Memory B cell (primary cell): ENCODE results near the gene CRLF1.
A peak's percentile ranks its signal among the peaks of the same experiment; 100 is the strongest.

Source experiments
- ATAC-seq: fragments of 150-1000 bp; cut with Tn5 transposase; 2 replicates; pipeline ENCODE4 v1.10.0; 2021; ENCODE audit warnings: low read depth, mild to moderate bottlenecking, moderate library complexity
- DNase-seq, 2 donors: peaks; one replicate each; pipeline ENCODE4 v3.0.0; 2022; ENCODE audit warnings: low spot score in 2 of 2
- H3K27ac Mint-ChIP-seq: one replicate; pipeline ENCODE4 v1.8.0; 2022; ENCODE audit warnings: mild to moderate bottlenecking, moderate library complexity, mixed read lengths
- H3K27me3 Mint-ChIP-seq: one replicate; pipeline ENCODE4 v1.8.0; 2022; ENCODE audit warnings: mixed read lengths
- H3K36me3 Mint-ChIP-seq: one replicate; pipeline ENCODE4 v1.8.0; 2022; ENCODE audit warnings: mild to moderate bottlenecking, mixed read lengths
- H3K4me1 Mint-ChIP-seq: one replicate; pipeline ENCODE4 v1.8.0; 2022; ENCODE audit warnings: mixed read lengths
- H3K4me3 Mint-ChIP-seq: one replicate; pipeline ENCODE4 v1.8.0; 2022; ENCODE audit warnings: mild to moderate bottlenecking, moderate library complexity, mixed read lengths
- H3K9me3 Mint-ChIP-seq: one replicate; pipeline ENCODE4 v1.8.0; 2022; ENCODE audit warnings: mixed read lengths

Gene CRLF1

DNA sequence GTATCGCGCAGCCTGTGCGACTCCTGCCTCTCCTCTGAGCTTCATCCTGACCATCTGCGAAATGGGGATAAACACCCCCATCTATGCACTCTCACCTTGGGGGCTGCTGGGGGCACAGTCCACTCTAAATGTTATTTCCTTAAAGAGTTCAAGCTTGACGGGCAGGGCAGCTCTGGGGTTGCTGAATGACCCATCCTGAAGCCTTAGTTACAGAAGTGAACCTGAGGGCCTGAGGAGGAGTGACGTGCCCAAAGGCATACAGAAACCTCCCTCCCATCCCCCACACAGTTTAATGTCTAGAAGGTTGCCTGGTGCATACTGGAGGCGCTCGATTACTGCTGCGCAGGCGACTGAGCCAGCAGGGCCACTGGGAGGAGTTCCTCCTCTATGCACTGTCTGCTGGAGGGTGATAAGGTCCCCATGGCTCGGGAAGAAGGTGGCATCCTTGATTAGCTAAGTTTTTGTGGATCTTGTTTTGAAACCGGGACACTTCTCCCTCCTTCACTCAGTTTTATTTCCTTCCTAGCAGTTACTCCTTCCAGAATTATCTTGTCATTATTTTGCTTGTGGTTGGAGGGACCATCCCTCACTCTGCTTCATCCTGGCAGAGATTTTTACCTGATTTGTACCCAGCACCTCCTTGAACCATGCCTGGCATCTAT, 62.7 kb downstream of the CRLF1 start:
- Mint-ChIP-seq H3K4me1 (peaks cover 17% of the 10 kb centered on the region), H3K36me3 (peaks cover 5% of the 10 kb centered on the region), H3K4me3 (peak overlapping the region; percentile 97), H3K27me3 (peaks cover 1% of the 10 kb centered on the region), H3K27ac (peak overlapping the region; percentile 93), H3K9me3 (no peaks in the 10 kb centered on the region)
- peak; percentile 68 for ATAC-seq
- DNase-seq, result peak; percentile 50 to 62
